GM03348 (cell line): Measurements from ENCODE around the gene NPR1.
"Not testable (repeated sequence)": the region's sequence is repeated elsewhere in the genome, so short reads cannot be mapped to it uniquely, and the experiment has no call there.

ENCODE experiments used
- DNase-seq: peaks from one replicate; pipeline ENCODE4 v3.0.0; 2012; ENCODE audit warnings: low spot score

NPR1 gene

DNA sequence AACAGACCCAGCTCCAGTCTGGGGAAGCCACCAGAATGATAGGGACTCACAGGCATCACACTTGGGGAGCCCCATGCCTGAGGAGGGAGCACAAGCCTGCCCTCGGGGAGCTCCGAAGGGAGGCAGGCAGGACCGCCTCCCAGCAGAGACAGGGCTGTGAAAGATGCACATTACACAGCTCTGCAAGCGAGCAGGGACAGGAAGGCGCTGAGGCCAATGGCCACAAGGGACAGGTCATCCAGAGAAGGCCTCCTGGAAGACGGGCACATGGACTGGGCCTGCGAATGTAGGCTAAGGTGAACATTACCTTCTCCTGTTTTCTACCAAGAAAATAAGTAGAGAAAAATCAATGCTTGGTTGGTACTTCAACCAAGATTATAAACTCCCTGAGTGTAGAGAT lies 4.2 kb downstream of the NPR1 start:
- no peak for DNase-seq

DNA sequence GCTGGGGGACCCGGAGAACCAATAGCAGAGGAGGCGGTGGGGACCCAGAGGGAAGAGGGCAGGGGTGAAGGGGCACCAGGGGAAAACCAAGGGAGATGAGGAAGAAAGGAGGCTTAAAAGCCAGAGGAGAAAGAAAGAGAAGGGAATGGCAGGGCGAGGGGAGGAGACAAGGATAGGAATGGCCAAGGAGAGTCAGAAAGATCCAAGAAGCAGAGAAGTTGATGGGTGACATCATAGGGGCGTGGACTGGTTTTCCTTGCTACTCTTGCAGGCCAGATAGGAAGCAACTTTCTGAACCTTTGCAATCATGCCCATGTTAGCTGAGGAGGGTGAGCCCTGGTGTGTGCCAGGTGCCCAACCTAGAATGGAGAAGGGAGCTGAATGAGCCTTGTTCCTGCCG lies 5.4 kb downstream of the NPR1 start:
- peak; percentile 52 for DNase-seq

DNA sequence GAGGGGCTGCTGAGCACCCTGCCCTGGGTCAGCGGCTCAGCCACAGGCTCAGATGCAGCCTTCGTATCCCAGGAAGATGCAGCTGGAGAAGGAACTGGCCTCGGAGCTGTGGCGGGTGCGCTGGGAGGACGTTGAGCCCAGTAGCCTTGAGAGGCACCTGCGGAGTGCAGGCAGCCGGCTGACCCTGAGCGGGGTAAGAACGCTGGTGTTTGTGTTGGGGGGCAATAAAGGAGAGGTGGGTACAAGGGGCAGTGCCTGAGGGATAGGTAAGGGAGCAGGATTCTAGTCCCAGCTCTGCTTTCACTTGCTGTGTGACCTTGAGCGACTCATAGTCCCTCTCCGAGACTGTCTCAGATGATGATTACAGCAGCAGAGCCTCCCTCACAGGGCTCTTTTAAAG lies 6.4 kb downstream of the NPR1 start:
- DNase-seq: no peak

DNA sequence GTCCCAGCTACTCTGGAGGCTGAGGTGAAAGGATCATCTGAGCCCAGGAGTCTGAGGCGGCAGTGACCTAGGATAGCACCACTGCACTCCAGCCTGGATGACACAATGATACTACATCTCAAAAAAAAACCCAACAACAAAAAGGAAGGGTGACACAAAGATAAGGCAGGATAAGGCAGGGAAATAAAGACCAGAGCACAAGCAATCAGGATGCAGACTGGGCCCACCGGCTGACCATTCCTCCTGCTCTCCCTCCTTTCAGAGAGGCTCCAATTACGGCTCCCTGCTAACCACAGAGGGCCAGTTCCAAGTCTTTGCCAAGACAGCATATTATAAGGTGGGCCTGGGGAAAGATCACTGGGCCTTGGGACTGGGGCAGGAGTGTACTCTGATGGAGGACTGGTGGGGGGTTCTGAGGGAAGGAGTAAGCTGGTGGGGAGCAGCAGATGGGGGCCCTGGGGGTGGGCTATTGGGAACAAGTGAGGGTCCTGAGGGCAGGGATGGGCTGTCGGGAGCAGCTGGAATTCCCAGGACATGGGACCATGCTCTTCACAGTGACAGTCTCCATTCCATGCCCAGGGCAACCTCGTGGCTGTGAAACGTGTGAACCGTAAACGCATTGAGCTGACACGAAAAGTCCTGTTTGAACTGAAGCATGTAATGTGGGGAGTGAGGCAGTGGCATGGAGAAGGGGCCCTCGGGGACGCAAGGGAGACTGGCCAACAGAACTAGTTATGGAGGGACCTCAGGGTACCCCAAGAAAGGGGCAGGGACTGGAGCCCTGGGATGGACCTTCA lies 7.3 kb downstream of the NPR1 start:
- no peak for DNase-seq

DNA sequence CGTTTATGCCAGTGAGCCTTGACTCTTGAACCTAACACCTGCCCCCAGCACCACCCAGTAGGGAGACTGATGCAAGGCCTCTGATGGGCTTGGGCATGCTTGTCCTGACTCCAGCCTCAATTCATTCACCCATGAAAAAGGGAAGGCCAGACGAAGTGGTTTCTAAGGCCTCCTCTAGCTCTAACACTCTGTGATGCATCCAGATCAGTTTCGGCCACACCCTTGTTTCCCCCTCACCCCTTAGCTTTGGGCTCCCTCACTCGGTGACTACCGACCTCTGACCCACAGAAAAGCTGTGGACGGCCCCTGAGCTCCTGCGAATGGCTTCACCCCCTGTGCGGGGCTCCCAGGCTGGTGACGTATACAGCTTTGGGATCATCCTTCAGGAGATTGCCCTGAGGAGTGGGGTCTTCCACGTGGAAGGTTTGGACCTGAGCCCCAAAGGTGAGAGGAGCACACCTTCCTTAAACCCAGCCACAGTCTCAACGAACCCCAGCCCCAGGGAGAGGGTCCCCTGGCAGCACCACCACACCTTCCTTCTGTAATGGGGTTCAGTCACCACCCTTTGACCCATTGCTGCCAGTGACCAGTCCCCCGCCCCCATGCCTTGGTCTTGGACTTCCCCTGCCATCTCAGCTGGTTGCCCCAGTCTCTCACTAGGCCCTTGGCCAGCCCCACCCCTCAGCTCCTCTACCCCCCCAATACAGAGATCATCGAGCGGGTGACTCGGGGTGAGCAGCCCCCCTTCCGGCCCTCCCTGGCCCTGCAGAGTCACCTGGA lies 9.0 kb downstream of the NPR1 start:
- no peak for DNase-seq

DNA sequence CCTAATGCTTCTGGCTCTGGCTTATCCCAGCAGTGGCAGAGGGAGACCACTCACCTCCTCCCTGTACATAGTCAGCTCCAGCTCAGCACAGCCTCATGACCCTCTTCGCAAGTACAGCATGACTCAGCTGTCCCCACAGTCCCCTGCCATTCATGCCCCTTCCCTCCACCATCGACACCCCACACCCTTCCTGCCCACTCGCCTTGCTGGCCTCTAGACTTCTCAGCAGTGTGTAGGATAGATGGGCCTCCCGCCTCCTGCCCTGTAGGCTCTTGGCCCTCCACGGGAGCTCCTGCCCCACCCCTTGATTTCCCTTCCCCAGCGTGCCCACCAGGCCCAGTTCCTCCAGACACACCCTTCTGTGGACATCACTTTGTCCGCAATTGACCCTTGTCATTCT lies 9.8 kb downstream of the NPR1 start:
- no peak for DNase-seq

DNA sequence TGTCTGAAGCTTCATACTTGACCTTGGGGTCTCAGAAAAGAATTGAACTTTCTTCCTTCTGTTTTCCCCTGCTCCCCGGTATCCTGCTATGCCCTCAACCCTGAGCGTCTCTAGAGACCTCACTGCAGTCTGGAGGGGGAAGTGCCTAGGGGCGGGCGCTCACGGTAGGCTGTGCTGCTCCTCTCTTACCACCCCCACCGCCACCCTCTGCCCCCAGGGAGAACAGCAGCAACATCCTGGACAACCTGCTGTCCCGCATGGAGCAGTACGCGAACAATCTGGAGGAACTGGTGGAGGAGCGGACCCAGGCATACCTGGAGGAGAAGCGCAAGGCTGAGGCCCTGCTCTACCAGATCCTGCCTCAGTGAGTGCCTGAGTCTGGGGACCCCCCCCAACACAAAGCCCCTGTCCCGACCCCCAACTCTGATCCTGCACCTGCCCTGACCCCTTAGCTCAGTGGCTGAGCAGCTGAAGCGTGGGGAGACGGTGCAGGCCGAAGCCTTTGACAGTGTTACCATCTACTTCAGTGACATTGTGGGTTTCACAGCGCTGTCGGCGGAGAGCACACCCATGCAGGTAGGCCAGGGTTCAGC lies 10.3 kb downstream of the NPR1 start:
- DNase-seq: no peak

DNA sequence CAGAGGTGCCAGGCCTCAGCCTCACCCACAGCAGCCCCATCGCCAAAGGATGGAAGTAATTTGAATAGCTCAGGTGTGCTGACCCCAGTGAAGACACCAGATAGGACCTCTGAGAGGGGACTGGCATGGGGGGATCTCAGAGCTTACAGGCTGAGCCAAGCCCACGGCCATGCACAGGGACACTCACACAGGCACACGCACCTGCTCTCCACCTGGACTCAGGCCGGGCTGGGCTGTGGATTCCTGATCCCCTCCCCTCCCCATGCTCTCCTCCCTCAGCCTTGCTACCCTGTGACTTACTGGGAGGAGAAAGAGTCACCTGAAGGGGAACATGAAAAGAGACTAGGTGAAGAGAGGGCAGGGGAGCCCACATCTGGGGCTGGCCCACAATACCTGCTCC lies 15.0 kb downstream of the NPR1 start:
- no peak for DNase-seq

DNA sequence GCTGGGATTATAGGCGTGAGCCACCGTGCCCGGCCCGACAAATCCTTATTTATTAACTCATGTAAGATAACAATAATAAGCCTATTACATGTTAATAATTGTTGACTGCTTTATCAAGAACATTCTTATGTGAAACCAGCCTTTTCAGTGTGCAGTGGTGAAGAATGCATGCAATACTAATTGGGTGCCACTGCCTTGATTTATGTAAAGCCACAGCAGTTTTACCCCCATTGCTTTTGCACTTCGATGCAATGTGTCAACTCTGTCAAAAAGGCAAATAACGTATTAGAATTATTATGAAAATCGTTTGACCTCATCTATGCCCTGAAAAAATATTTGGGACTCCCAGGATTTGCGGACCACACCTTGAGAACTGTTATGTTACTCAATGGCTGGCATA lies 18.3 kb downstream of the NPR1 start:
- DNase-seq: no peak

DNA sequence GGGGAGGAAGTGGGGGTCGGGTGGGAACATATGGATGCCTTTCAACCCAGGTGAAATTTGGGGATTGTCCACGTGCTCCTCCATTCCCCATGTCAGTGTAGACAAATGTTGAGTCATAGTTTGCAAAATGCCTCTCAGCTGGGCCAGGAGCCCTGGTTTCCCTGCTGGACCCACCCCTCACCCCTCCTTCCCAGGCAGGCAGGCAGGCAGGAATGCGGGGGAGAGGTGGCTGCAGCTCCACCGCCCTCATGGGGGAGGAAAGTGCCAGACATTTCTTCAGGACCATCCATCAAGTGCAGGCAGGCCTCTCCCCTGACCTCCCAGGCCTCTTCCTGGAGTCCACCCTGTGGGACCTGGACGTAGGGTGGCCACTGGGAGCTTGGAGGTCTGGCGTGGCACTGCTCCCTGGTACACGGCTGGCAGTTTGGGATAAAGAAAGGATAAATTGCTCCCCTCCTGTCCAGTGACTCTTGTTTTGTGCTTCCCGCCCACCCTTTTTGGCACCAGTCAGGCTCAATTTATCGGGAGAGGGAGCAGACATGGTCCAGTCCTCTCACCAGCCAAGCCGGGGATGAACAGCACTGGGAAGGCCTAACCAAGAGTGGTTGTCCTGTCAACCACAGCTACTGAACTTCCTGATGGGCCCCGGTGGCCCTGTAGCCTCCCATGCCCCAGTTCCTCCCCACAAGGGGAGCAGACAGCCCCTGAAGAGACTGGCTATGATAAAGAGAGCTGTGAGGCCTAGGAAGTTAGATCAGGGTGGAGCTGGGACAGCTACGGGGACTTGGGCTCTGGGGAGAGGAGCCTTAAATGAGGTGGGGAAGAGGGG lies 18.9 kb downstream of the NPR1 start:
- DNase-seq: peak; percentile 48

DNA sequence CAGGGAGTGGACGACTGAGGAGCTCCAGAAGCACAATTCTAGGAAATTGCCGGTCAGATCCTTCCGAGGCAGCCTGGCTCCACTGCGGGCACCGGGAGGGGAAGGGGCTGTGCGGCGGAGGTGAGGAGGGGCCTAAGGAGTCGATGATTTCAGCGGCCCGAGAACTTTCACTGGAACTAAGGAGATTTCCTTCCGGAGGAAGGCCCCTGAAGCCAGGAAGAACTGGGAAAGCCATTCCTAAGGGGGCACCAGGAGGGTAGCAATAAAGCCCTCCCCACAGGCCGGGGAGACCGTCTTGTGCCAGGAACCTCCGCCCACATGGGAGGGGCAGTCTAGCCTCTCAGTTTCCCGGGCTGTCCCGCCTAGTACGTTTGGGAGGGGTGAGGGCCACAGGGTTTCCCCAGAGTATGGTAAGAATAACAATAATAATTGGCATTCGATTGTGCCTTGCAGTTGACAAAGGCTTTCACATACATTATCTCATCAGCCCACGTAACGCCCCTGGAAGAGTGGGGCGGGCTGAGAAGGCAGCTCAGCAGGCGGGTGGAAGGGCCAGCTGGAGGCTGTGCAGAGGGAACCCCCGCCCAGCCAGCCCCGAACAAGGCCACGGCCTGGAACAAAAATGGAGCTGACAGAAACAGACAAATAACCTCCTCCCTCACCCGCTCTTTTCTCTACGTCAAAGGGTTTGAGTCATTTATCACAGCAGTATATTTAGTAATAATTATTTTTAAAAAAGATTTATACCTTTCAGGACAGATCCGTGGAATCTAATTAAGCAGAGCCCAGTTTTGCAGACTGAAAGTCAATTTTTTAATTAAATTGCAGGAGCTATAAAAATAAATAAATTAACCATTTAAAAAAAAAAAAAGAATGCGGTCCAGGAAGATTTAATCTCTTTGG lies 19.8 kb downstream of the NPR1 start:
- no peak for DNase-seq

DNA sequence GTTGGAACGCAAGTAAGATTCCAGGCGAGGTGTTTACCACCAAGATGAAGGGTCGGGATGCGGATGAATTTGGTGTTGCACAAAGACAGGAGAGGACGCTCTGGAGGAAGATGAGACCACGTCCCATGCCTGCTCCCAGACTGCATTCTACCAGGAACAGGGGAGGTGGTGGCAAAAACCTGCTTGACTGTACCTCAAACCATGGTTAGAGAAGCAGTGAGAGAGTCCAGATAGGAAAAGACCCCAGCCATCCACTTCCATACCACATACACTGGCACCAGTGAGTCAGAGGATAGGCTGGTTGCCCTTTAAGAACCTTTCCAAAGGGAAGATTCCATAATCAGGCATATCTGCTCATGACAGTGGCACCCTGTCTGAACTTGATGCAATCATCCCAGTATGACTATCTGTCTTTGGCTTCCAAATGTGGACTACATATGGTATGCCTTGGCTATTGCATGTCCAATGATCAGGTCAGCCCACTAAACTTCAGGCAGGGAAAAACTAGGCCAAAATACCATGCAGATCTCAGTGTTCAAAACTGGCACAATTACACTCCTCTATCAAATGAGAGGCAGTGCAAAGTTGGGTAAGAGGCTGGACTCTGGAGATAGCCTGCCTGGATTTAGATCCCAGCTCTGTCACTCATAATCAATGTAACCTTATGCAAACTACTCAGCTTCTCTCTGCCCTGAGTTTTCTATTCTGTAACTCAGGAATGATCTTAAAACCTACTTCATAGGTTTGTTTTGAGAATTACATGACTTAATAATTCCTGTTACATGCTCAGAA lies 20.6 kb downstream of the NPR1 start:
- peak; percentile 77 for DNase-seq

DNA sequence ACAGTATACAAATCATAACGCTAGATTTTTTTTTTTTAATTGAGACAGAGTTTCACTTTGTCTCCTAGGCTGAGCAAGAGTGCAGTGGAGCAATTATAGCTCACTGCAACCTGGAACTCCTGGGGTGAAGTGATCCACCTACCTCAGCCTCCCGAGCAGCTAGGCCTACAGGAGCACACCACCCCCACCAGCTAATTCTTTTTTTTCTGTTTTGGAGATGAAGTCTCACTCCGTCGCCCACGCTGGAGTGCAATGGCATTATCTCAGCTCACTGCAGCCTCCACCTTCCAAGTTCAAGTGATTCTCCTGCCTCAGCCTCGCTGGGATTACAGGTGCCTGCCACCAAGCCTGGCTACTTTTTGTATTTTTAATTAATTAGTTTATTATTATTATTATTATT lies 21.3 kb downstream of the NPR1 start:
- DNase-seq: no peak

DNA sequence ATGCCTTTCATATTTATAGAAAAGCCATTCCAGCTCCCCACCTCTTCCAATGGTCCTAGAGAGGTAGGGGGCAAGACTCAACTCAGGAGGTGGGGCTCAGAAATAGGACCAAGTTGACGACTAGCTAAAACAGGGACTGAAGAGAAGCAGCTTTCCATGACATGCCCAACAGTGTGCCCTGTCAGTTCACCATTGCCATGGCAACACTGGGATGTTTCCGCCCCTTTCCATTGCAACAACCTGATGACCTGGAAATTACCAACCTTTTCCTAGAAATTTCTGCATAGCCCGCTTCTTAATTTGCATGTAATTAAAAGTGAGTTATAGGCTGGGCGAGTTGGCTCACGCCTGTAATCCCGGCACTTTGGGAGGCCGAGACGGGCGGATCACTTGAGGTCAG lies 27.0 kb downstream of the NPR1 start:
- DNase-seq: no peak

DNA sequence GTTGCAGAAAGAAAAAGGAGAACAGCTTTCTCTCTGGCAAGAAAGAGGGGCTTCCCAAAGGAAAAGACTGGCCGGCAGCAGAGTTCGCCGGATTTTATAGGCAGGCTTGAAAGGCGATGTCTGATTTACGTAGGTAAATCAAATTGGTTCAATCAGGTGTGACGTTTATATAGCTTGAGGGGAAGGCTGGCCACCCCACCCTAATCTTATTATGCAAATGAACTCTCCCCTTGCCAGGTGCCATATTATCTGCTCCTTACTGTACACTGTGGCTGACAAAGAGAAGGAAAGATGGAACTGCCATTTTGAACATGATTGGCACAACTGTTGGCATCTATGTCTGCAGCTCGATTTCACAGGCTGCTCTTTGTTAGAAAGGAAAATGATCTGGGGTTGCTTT lies 32.5 kb downstream of the NPR1 start:
- no peak for DNase-seq

DNA sequence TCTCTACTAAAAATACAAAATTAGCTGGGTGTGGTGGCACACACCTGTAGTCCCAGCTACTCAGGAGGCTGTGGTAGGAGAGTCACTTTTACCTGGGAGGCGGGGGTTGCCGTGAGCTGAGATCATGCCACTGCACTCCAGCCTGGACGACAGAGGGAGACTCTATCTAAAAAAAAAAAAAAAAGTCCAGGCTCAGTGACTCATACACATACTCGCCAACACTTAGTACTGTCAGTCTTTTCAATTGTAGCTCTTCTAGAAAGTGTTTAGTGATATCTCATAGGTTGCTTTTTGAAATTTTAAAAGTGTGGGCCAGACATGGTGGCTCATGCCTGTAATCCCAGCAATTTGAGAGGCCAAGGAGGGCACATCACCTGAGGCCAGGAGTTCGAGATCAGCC lies 37.7 kb downstream of the NPR1 start:
- DNase-seq: not testable (repeated sequence)

DNA sequence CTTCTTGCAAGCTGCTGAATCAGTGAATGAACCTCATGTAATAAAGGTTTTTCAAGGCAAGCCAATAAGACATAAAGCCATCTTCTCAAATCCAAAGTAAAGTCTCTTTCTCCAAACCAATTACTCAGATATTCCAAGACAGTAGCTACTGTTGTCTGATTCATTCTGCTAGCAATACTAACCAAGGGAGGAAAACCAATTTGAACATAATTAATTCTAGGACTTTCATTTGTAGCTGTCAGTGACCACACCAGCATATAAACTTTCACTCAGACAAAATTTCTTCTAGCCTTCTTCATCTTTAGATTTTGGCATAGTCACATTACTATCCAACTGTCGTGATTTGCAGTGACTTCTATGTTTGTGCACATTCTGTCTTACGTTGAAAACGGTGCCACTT lies 38.8 kb downstream of the NPR1 start:
- no peak for DNase-seq

DNA sequence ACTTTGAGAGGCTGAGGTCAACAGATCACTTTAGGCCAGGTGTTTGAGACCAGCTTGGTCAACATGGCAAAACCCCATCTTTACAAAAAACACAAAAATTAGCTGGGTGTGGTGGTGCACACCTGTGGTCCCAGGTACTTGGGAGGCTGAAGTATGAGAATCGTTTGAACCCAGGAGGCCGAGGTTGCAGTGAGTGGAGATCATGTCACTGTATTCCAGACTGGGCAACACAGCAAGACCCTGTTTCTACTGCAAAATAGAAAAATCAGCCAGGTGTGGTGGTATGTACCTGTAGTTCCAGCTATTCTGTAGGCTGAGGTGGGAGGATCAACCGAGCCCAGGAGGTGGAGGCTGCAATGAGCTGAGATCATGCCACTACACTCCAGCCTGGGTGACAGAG lies 45.2 kb downstream of the NPR1 start:
- no peak for DNase-seq

DNA sequence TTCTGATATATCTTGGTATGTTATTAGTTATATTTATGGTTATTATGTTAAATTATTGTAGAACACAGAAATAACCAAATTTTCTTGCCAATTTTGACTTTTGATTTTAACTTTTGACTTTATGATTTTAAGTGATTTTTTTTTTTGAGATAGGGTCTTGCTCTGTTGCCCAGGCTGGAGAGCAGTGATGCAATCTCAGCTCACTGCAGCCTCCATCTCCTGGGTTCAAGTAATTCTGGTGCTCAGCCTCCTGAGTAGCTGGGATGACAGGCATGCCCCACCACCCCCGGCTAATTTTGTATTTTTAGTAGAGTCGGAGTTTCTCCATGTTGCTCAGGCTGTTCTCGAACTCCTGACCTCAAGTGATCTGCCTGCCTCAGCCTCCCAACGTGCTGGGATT lies 46.1 kb downstream of the NPR1 start:
- DNase-seq: not testable (repeated sequence)
